8988T (cell line): Measurements from ENCODE around the gene DIAPH1.

Source experiments
- DNase-seq: peaks from one replicate; pipeline ENCODE4 v3.0.0; 2011

The DIAPH1 gene

GRCh38 chr5:141609044-141609443 is 9.8 kb downstream of the DIAPH1 start:
- DNase-seq = no peak

DNA sequence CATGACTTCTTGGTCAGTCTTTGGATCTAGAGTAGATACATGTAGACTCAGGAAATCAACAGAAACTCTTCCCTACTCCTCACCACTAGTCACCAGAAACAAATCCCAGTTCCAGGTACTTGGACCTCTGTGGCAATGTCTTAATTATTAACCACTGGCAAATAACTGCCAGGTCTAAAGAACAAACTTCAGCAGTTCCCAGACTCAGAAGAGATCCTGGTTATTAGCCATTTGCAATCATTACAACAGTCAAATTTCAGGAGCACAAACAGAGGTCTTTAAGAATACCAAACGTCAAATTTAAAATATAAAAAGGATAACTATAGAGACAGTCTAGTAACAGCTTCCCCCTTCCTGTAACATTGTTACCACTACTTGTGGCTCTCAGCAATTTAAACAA is 10.2 kb downstream of the DIAPH1 start:
- DNase-seq = no peak

GRCh38 chr5:141608046-141608445 is 10.8 kb downstream of the DIAPH1 start:
- no peak for DNase-seq

- DNase-seq = no peak
Measured at GRCh38 chr5:141605523-141606277, 13.1 kb downstream of the DIAPH1 start.

- peak; percentile 24 for DNase-seq
Measured at GRCh38 chr5:141603923-141604717, 14.7 kb downstream of the DIAPH1 start.

DNA sequence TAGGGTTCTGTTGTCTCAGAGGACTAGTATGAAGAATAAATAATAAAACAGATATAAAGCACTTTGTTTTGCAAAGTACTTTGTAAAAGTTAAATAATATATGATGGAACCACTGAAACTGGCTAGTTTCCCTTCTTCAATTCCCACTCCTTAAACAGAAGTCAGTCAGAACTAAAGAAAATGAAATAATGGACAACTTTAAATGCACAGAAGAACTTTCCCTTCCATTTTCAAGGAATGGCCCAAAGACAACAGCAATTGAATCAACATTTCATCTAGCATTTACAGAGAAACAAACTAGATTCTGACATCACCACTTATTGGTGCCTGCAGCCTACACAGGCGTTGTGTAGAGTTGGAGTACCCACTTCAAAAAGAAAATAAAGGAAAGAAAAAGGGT is 16.2 kb downstream of the DIAPH1 start:
- no peak for DNase-seq

DNA sequence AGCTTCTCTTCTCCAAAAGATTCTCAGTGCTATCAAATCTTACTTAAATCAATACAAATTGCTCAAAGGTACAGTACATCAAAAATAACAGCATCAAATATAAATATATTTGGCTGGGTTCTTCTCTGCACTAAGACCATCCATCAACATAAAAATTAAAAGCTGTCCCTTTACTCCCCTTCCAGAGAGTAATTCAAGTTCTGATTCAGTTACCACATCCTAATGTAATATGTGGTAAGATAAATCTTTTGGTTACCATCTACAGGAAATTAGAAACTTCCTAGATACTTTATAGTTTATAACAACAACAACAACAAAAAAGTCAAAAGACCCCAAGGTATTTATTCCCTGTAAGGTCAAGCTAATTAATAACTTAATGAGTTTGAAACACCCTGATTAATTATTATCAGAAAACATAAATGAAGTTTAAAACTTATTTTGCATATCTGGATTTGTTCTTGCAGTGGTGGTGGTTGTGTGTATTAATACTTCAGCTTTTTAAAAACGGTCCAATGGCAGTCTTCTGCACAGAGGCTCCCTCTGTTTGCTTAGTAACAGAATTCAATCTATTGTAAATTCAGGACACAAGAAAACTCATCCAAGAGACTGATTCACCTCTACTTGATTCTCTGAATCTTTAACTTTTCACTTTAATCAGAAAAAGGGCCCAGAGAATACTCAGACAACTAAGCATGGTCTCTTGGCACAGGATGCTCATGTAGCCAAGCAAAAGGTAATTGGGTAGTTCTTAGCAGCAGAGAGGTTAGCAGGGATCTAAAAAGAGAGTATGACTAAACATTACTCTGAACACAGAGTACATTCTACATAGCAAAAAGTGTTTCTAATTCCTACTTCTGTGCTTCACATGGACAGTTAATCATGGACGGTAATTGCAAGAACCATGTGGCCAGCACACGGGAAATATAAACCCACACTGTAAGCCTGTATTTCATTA is 20.1 kb downstream of the DIAPH1 start:
- DNase-seq = no peak

- DNase-seq = no peak
Measured at GRCh38 chr5:141597814-141598213, 21.0 kb downstream of the DIAPH1 start.

- DNase-seq = no peak
Measured at GRCh38 chr5:141597394-141597793, 21.4 kb downstream of the DIAPH1 start.

DNA sequence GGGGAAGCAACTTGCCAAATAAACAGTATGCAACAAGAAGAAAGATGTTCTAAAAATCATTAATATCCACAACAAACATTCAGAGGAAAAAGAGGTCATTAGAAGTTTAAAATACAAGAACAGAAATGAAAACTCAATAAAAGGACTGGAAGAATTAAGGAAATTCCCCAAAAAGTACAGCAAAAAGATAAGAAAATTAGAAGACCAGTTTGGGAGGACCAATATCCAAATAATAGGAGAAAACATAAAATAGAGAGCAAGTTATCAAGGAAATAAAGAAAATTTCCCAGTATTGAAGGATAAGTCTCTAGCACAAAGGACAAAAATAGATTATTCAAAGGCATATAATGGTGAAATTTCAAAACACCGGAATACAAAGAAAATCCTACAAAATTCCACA is 21.9 kb downstream of the DIAPH1 start:
- DNase-seq = no peak

DNA sequence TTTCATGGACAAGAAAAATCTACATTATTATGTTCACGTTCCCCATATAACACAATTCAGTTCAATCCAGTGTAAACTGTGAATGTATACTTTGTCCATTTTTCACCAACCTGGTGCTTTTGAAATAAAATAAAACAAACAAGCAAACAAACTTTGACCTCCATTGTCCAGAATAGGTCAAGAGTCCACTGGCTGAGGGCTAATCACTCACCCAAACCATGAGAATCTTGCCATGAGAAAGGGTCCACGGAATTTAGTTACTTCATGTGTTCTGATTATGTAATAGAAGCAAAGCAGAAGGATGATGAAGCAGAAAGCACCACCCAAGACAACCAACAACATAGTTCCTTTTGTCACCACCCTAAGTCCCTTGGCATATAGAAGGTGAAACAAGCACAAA is 28.7 kb downstream of the DIAPH1 start:
- DNase-seq = no peak

DNA sequence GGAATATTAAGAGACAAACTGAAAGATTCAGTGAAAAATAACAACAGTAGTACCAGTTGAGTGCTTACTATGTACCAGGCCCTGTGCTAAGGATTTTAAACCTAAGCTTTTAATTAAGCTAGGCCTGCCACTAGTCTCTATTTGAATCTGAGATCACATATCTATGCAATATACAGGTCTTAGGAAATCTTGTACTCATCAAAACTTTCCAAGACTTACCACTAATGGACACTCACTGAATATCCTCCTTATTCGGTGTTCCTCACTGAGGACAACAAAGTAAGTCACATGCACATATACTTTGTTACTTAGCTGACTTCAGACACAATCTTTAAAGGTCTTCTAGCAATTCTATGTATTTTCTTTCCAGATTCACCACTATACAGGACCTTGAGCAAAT is 32.6 kb downstream of the DIAPH1 start:
- no peak for DNase-seq

- DNase-seq = no peak
Measured at GRCh38 chr5:141585594-141585993, 33.2 kb downstream of the DIAPH1 start.

GRCh38 chr5:141574122-141574510 is 44.7 kb downstream of the DIAPH1 start:
- no peak for DNase-seq

DNA sequence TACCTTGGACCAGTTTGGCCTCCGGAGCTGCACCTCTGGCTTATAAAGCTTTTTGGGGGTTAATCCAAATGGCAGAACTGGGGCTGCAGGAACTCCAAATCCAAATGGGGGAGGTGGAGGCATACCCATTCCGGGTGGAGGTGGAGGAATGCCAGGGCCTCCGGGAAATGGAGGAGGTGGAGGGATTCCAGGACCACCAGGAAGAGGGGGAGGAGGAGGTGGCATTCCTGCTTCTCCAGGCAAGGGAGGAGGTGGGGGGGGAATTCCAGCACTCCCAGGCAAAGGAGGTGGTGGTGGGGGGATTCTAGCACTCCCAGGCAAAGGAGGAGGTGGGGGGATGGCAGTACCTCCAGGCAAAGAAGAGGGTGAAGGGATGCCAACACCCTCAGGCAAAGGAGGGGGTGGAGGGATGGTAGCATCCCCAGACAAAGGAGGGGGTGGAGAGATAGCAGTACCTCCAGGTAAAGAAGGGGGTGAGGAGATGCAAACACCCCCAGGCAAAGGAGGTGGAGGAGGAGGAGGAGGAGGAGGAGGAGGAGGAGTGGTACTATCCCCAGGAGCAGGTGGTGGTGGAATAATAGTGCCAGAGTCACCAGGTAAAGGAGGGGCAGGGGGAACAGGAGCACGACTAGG is 45.2 kb downstream of the DIAPH1 start:
- DNase-seq = no peak

DNA sequence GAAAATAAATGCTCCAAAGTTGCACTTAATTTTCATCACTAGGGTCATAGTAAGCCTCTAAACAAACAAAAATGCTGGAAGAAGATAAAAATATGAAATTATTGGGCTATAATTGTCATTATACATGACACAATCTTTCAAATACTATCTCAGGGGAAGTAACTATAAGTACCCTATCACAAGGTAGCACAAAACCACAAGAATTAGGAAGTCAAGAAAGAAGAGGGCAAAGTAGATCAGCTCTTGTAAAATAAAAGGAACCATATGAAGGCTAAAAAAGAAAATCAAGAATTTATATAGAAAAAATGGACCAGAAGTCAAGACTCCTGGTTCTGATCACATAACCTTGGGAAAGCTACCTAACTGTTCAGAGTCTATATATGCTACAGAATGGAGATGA is 48.1 kb downstream of the DIAPH1 start:
- DNase-seq = no peak

DNA sequence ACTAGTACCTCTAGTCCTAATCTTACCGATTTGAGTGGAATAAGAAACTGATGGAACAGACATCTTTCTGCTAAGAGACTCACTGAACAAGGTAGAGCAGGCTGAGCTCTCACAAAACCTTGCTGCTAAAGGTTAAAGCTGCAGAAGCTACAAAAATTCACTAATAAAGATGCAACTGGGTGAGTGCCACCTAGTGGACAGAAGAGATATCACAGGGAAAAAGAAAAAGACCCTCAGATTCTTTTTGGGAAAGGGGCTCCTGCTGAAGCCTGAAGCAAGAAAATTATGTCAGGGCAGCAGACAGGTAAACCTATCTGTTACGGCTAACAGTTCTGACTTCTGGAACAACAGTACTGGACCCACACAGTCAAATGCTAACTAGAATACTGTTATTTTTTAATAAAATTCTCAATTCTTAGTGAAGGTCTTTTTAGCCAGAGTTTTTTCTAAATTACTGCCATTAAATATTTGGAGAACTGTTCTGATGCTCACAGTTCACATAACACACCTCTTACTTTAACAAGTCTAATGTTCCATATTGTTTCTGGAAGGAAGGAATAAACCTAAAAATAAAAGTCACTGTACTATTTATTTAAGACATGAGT is 51.2 kb downstream of the DIAPH1 start:
- DNase-seq = no peak

GRCh38 chr5:141565826-141566570 is 52.8 kb downstream of the DIAPH1 start:
- no peak for DNase-seq

DNA sequence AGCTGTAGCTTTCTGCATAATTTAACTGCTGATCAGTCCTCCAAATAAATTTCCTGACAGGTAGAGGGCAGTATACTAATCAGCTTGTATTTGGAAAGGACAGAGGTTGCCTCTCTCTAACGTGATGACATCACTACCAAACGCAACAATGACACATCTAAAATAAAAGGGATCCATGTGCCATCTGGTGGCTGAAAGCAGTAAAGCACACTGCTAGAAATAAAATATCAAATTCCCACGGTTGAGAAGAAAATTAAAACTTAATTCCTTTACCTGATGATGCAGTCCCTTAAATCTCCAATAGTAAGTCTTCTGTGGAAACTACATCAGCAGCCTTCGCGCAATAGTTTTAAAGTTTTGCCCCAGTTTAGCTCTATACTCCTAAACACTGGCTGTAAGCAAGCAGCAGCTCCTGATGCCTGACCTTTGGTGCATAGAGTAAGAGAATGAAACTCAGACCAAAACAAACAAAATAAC is 54.5 kb downstream of the DIAPH1 start:
- DNase-seq = no peak

DNA sequence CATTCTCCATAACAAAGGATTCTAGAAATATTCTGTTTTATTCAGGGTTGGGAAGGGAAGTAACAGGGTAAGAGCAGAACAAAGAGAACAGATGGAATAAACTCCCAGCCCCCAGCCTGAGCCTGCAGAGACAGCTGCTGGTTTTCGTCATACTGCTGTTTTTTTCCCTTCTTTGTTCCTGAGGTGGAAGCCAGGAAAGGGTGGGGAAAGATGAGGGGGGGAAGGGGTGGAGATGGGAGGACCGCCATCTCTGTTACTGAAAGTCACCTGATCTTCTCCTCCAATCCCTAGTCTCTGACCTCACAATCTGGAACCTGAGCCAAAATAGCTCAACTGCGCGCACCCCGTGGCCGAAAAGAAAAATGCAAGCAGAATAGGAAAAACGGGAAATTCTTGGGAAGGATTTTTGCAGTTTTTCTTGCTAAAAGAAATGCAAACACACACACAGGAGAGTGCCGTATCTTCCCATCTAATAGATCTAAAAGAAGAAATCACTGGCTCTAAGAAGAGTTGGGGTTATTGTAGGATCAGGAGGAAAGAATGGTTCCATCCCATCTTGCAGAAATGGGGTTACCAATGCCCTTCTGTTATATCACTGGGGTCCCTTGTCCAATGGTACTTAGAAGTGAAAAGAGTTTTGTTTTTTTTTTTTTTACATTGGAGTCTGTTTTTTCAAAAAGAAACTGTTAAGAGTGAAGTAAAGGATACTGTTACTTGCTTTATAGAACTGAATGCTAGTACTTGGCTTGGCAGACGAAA is 57.9 kb downstream of the DIAPH1 start:
- DNase-seq = no peak

DNA sequence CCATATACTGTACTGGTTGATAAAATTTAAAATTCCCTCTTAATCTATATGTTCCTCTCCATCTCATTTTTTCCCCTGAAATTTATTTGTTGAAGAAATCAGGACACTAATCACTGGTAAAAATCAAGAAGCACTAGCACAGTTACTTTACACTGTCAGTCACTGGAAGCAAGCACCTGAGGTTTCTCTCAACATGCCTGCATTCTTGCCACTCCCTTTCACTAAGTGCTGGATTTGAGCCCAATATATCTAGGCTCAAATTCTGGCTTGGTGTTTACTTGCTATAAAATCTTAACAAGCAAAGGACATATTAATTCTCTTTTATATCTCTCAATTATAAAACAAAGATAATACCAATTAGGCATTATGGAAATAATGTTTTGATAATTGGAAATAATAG is 58.6 kb downstream of the DIAPH1 start:
- no peak for DNase-seq
